Uterus (tissue), 4 donors: ENCODE measurements around the gene KNG1. TPM values are rescaled to one million over a fixed set of nuclear protein-coding genes. Genes with fewer than 3 reads are reported as not detected.

Experiments used
- DNase-seq, 2 donors: peaks; one replicate each; pipeline ENCODE4 v3.0.0-alpha.2; 2019 to 2020
- H3K27ac ChIP-seq, 2 donors: fragments of 200-600 bp; sonication (generic); 1 replicate in 1 of 2; 2 replicates in 1 of 2; pipeline ENCODE4 v1.5.1; 2016 to 2018
- H3K27me3 ChIP-seq, 2 donors: fragments of 200-600 bp; sonication (generic); one replicate each; pipeline ENCODE4 v1.5.1; 2018 to 2019; ENCODE audit warnings: control low read depth in 1 of 2
- H3K36me3 ChIP-seq, 2 donors: fragments of 200-600 bp; sonication (generic); one replicate each; pipeline ENCODE4 v1.5.1; 2019; ENCODE audit warnings: control low read depth in 1 of 2
- H3K4me1 ChIP-seq, 2 donors: fragments of 200-600 bp; sonication (generic); one replicate each; pipeline ENCODE4 v1.5.1; 2018 to 2019; ENCODE audit warnings: control low read depth in 1 of 2
- H3K4me3 ChIP-seq, 2 donors: fragments of 200-600 bp; sonication (generic); 1 replicate in 1 of 2; 2 replicates in 1 of 2; pipeline ENCODE4 v1.5.1; 2018 to 2019; ENCODE audit warnings: mild to moderate bottlenecking in 1 of 2
- H3K9me3 ChIP-seq, 2 donors: fragments of 200-600 bp; sonication (generic); one replicate each; pipeline ENCODE4 v1.5.1; 2019; ENCODE audit warnings: control low read depth in 1 of 2
- POLR2A ChIP-seq, 2 donors: fragments of 450-650 bp; IDR thresholded peaks; one replicate each; pipeline ENCODE4 v1.6.1; 2016; ENCODE audit warnings: antibody characterized with exemption in 2 of 2, mild to moderate bottlenecking in 1 of 2, moderate library complexity in 1 of 2
- intact Hi-C: fragments of 100-400 bp; cut with DNase I; formaldehyde crosslinking; loops from one replicate; pipeline ENCODE4 v1.15.1; 2023; ENCODE audit warnings: low total_unique reads
- total RNA-seq, 4 donors: library from RNA; depleted of rRNA in 3 of 4; stranded (reverse); fragments of >200 nt in 3 of 4; gene quantifications; one replicate each; pipeline versions ENCODE4 v1.1.0 to v1.2.4, GENCODE V29; 2014 to 2023
- TF ChIP-seq, protein P1 (sequence below), 4 experiments: fragments of 200-600 bp in 2 of 4; fragments of 450-650 bp in 2 of 4; sonication (generic) in 2 of 4; IDR thresholded peaks; one replicate each; pipeline ENCODE4 v1.5.1; 2016 to 2019; ENCODE audit warnings: antibody characterized with exemption in 4 of 4, mild to moderate bottlenecking in 2 of 4, moderate library complexity in 1 of 4
- donor health status: DM: yes; HTN: yes; CAD: no.

The KNG1 gene
- total RNA-seq, 4 donors from 2014 or later, result not detected

DNA sequence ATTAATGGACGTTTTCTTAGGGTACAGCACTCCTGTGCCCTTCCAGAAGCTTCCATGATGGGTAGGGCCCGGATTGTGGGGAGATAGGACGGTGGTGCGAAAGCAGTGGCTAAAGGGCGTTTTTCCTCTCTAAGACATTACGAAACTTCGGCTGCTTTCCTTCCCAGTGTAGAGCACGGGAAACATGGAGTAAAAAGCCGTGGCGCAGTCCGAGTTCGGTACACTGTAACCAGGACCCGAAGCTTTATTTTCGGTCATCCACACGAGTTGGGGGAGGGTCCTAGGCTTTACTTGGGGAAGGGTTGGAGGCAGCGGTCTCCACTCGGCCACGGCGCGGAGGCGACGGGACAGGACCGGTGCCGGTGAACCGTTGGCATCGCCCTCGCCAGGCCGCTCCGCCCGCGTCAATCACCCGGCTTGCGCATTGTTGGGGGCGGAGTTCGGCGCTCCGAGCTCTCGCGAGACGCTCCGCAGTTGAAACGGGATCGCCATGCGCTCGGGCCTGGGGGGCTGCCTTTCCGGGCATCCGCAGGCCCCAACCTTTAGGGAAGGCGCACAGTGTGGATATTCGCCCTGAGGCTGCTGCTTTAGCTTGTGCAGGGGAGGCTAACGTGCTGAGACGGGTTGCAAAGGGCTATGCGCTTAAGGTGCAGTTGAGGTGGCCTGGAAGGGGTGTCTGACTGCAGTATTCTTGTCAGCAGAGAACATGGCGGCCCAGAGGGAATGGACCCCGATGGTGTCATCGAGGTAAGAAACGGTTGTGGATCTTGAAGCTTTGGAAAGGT is 66.8 kb downstream of the KNG1 start:
- intact Hi-C loops, result no loop called here
- peak; percentile 81 to 86 for DNase-seq
- peaks cover 0 to 23% of the 10 kb centered on the region in 2 donors for H3K4me1 ChIP-seq

DNA sequence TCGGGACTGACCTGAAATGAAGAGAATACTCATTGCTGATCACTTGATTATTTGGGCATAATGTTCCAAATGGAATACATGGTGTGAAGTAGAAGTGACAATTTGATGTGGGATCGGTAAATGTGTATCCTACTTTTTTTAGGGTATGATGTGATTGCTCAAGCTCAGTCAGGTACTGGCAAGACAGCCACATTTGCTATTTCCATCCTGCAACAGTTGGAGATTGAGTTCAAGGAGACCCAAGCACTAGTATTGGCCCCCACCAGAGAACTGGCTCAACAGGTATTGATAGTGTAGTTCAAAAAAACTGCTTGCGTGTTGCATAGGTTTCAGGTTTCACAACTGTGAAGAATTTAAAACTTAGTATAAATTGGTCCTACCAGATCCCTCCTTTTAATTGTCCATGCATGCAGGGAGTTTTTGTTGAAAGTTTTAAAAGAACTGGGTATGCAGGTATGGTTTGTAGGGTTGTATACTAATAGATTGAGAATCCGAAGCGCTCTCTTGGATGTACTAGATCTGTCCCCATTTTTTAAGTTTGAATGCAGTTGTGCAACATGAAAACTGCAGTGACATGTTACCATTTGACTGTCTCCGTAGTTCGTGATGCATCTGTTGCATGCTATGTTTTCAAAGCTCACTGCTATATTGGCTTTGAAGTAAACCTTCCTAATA is 67.8 kb downstream of the KNG1 start:
- Histone ChIP-seq H3K4me1 (peaks cover 0 to 23% of the 10 kb centered on the region in 2 donors), H3K36me3 (no peaks in the 10 kb centered on the region)

More for the DNA sequence above, 66.8 kb downstream of the KNG1 start:
- no peaks in the 10 kb centered on the region for H3K27me3 ChIP-seq
- H3K4me3 ChIP-seq, result peak overlapping the region; percentile 79 to 84
- H3K27ac ChIP-seq, result peak overlapping the region; percentile 97 to 100
- no peaks in the 10 kb centered on the region for H3K36me3 ChIP-seq
- peak; percentile 84 to 93 for TF ChIP-seq POLR2A (IDR thresholded peaks at IDR 0.05)
- TF ChIP-seq, protein P1, sequence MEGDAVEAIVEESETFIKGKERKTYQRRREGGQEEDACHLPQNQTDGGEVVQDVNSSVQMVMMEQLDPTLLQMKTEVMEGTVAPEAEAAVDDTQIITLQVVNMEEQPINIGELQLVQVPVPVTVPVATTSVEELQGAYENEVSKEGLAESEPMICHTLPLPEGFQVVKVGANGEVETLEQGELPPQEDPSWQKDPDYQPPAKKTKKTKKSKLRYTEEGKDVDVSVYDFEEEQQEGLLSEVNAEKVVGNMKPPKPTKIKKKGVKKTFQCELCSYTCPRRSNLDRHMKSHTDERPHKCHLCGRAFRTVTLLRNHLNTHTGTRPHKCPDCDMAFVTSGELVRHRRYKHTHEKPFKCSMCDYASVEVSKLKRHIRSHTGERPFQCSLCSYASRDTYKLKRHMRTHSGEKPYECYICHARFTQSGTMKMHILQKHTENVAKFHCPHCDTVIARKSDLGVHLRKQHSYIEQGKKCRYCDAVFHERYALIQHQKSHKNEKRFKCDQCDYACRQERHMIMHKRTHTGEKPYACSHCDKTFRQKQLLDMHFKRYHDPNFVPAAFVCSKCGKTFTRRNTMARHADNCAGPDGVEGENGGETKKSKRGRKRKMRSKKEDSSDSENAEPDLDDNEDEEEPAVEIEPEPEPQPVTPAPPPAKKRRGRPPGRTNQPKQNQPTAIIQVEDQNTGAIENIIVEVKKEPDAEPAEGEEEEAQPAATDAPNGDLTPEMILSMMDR (IDR thresholded peaks at IDR 0.05), result no peak
- no peaks in the 10 kb centered on the region for H3K9me3 ChIP-seq

DNA sequence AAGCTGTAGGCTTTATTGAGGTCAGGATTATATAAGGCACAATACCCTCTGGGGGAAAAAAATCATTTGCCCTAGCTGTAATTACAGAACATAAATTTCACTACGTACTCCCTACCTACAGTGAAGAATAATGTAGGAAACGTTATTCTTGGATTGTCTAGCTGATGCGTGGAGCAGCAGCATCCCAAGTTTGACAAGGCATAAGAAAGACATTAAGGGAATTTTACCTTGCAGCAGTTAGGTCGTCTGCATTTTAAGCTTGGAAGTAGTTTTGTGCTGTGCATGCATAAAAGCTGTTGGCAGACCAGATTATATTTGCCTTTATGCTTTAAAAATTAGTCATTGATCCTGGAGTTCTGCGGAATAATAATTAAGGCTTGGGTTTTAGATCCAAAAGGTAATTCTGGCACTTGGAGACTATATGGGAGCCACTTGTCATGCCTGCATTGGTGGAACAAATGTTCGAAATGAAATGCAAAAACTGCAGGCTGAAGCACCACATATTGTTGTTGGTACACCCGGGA is 68.4 kb downstream of the KNG1 start:
- Histone ChIP-seq H3K27ac (peak overlapping the region in 1 of 2 donors; percentile 100), H3K4me1 (peaks cover 0 to 23% of the 10 kb centered on the region in 2 donors), H3K9me3 (no peaks in the 10 kb centered on the region), H3K4me3 (peak overlapping the region; percentile 79 to 84), H3K27me3 (no peaks in the 10 kb centered on the region), H3K36me3 (no peaks in the 10 kb centered on the region)
- intact Hi-C loops, result no loop called here
- TF ChIP-seq POLR2A (IDR thresholded peaks at IDR 0.05), result no peak
- TF ChIP-seq, protein P1 (IDR thresholded peaks at IDR 0.05), result no peak
- no peak for DNase-seq

More for the DNA sequence above, 67.8 kb downstream of the KNG1 start:
- Histone ChIP-seq H3K27ac (peak overlapping the region; percentile 97 to 100), H3K4me3 (peak overlapping the region; percentile 79 to 84), H3K27me3 (no peaks in the 10 kb centered on the region), H3K9me3 (no peaks in the 10 kb centered on the region)
- intact Hi-C loops, result no loop called here
- DNase-seq, result no peak
- no peak for TF ChIP-seq POLR2A (IDR thresholded peaks at IDR 0.05)
- TF ChIP-seq, protein P1 (IDR thresholded peaks at IDR 0.05), result no peak

DNA sequence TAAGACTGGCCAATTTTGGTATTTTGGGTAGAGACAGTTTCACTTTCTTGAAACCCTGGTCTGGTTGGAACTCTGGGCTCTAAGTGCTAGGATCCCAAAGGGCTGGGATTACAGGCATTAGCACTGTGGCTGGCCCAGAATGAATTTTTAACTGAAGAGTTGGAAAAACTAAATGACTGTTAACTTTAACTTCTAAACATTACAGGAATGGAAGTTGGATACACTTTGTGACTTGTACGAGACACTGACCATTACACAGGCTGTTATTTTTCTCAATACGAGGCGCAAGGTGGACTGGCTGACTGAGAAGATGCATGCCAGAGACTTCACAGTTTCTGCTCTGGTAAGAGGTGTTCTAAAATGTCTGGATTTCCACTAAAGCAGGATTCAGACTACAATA is 69.8 kb downstream of the KNG1 start:
- Histone ChIP-seq H3K27ac (no peak overlapping the region), H3K27me3 (no peaks in the 10 kb centered on the region), H3K36me3 (no peaks in the 10 kb centered on the region), H3K9me3 (no peaks in the 10 kb centered on the region), H3K4me1 (peaks cover 0 to 22% of the 10 kb centered on the region in 2 donors), H3K4me3 (no peak overlapping the region)
- TF ChIP-seq POLR2A (IDR thresholded peaks at IDR 0.05), result no peak
- TF ChIP-seq, protein P1 (IDR thresholded peaks at IDR 0.05), result no peak
- DNase-seq, result no peak
- intact Hi-C loops, result no loop called here
